AG04449 (cell line): ENCODE measurements around the gene MTF2.

Experiments used
- CTCF ChIA-PET: fragments of 350-600 bp; formaldehyde crosslinking; extraction: SDS; loops from one replicate; lab custom pipeline; 2021; ENCODE audit warnings: antibody characterized with exemption; lab: Yijun Ruan, JAX
- POLR2A ChIA-PET: fragments of 400-600, 350-600 bp; formaldehyde crosslinking; extraction: SDS; loops from one replicate; lab custom pipeline; 2020; ENCODE audit warnings: antibody characterized with exemption, inconsistent platforms; lab: Yijun Ruan, JAX
- DNase-seq: peaks from one replicate; pipeline ENCODE4 v3.0.0-alpha.2; 2010; ENCODE audit warnings: low read depth, low spot score
- H3K4me3 ChIP-seq: 2 replicates; pipeline ENCODE4 v1.5.1; 2011; ENCODE audit warnings: low read depth, mild to moderate bottlenecking, control low read depth, low read length
- TF ChIP-seq, protein P1 (sequence below): IDR thresholded peaks from one replicate; pipeline ENCODE4 v1.5.1; 2011; ENCODE audit warnings: mild to moderate bottlenecking, moderate library complexity, low read length, control low read depth, inconsistent platforms; ENCODE audit not compliant: insufficient read depth; ENCODE audit errors: missing control alignments

The MTF2 gene

DNA sequence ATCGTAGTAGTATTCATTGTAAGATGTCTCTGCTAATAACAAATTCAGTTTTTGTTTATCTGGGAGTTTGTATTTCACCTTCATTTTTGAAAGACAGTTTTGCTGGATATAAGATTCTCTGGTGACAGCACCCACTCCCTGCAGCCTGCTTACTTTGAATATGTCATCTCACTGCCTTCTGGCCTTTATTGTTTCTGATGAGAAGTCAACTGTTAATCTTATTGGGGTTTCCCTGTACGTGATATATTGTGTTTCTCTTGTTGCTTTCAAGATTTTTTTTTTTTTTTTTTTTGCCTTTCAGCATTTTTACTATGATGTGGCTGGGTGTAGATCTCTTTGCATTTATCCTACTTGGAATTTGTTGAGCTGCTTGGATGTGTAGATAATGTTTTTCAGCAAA, 29.3 kb downstream of the MTF2 start:
- CTCF ChIA-PET: no interaction called here

DNA sequence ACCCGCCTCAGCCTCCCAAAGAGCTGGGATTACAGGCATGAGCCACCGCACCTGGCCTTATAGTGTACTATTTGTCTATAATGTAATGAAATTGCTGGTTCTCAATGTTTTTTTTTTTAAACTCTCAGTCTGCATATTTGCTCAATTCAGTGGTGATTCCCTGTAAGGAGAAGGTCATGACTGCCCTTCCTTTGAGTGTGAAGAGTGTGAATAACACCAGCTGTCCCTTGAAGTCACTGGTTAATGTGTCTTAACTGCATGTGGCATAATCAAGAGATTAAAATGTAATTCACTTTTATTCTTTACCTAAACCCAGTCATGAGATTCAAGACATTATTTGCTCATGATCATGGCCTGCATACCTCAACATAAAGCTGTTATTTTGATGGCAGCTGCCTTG, 30.5 kb downstream of the MTF2 start:
- TF ChIP-seq, protein P1, sequence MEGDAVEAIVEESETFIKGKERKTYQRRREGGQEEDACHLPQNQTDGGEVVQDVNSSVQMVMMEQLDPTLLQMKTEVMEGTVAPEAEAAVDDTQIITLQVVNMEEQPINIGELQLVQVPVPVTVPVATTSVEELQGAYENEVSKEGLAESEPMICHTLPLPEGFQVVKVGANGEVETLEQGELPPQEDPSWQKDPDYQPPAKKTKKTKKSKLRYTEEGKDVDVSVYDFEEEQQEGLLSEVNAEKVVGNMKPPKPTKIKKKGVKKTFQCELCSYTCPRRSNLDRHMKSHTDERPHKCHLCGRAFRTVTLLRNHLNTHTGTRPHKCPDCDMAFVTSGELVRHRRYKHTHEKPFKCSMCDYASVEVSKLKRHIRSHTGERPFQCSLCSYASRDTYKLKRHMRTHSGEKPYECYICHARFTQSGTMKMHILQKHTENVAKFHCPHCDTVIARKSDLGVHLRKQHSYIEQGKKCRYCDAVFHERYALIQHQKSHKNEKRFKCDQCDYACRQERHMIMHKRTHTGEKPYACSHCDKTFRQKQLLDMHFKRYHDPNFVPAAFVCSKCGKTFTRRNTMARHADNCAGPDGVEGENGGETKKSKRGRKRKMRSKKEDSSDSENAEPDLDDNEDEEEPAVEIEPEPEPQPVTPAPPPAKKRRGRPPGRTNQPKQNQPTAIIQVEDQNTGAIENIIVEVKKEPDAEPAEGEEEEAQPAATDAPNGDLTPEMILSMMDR: no peak
- no peak overlapping the region for H3K4me3 ChIP-seq
- DNase-seq: no peak
- POLR2A ChIA-PET: no interaction called here
- CTCF ChIA-PET: interaction anchor here (0.6 to 1.5 kb wide), 3 partner anchors 8 to 257 kb away, joined by 4 to 5 read pairs (median 4); no protein-coding TSS in a partner anchor

More for the DNA sequence above, 29.3 kb downstream of the MTF2 start:
- DNase-seq: no peak
- H3K4me3 ChIP-seq: no peak overlapping the region
- TF ChIP-seq, protein P1: no peak
- POLR2A ChIA-PET: no interaction called here

DNA sequence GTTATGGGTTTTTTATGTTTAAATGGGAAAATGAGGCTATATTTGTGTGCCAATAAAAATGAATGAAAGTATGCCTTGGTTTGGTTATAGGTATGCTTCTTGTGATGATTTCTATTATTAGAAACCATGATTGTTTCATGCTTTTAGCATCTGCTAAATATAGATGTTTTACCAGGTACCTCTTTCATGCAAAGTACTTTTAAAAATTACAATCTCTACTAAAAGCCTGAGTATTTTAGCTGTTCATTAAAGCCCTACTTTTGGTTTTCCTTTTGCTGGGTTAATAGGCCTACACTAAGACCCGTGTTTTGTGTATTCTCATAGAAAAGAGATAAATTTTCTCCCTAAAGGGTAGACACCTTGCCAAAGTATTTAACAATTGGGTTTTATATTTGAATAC, 32.0 kb downstream of the MTF2 start:
- CTCF ChIA-PET: no interaction called here
- TF ChIP-seq, protein P1: no peak
- no peak for DNase-seq
- H3K4me3 ChIP-seq: no peak overlapping the region
- POLR2A ChIA-PET: no interaction called here

DNA sequence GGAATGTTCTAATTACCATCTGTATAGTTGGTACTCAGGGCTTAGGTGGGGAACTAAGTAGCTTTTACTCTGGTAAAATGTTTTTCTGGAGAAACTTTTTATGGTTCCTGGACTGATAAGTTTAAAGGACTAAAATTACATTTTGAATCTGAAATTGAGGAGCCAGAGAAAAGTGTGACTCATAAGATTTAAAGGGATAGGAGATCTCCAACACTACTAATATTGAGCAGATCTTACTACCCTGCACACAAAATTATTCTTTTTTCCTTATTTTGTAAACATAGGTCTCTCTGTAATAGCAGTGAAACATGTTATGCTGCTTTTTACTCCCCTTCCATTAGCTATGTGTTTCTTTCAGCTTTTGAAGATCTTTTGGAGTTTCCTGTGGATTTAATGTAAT, 32.5 kb downstream of the MTF2 start:
- POLR2A ChIA-PET: no interaction called here
- TF ChIP-seq, protein P1: no peak

DNA sequence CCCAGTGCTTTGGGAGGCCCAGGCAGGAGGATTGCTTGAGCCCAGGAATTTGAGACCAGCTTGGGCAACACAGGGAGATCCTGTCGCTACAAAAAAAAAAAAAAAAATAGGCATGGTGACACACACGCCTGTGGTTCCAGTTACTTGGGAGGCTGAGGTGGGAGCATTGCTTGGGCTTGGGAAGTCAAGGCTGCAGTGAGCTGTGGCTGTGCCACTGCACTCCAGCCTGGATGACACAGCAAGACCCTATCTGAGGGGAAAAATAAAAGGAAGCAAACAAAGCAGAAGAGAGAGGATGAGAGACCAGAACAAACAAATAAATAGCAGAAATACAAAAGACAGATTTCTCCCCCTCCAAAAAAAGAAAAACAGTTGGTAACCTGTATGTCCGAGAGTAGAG, 34.0 kb downstream of the MTF2 start:
- TF ChIP-seq, protein P1: no peak
- no peak for DNase-seq
- ChIA-PET POLR2A (no interaction called here), CTCF (interaction anchor here (0.8 kb wide), 1 partner anchor 27 kb away, joined by 3 read pairs; no protein-coding TSS in a partner anchor)
- no peak overlapping the region for H3K4me3 ChIP-seq

More for the DNA sequence above, 32.5 kb downstream of the MTF2 start:
- DNase-seq: no peak
- no peak overlapping the region for H3K4me3 ChIP-seq
- CTCF ChIA-PET: no interaction called here

DNA sequence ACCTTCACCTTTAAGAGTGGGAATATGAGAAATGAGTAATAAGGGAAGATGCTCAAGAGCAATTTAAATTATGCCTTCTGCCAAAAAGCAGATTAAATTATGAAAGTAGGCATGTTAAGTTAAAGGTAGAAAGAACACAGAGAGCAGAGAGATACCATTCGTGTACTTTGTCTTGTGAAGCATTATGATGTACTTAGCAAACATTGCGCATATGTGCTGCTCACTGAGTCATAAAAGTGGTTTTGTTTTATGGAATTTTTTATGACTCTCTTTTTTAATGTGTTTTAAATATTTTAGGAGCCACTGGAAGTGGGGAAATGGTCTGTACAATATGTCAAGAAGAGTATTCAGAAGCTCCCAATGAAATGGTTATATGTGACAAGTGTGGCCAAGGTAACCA, 35.3 kb downstream of the MTF2 start:
- ChIA-PET POLR2A (no interaction called here), CTCF (no interaction called here)
- no peak overlapping the region for H3K4me3 ChIP-seq
- TF ChIP-seq, protein P1: no peak
- no peak for DNase-seq
